ENCODE results near the gene SUB1. TPM values are rescaled to one million over a fixed set of nuclear protein-coding genes. Genes with fewer than 3 reads are reported as not detected.
"Not testable (repeated sequence)": the region's sequence is repeated elsewhere in the genome, so short reads cannot be mapped to it uniquely, and the experiment has no call there.

Gene SUB1
- total RNA-seq, 3 donors from 2014 or later (not counting 1 experiment from before 2014, with no cell fraction given), result 330 to 352 (median 338) TPM

- Mint-ChIP-seq H3K27me3 (ENCODE audit: low read depth in 2 of 2) (peaks cover 0 to 5% of the 10 kb centered on the region in 2 donors), H3K36me3 (no peaks in the 10 kb centered on the region), H3K9me3 (no peaks in the 10 kb centered on the region), H3K4me3 (no peak overlapping the region), H3K4me1 (no peaks in the 10 kb centered on the region), H3K27ac (no peak overlapping the region)
- ATAC-seq (no peak), DNase-seq (no peak)
- intact Hi-C loops (cut with micrococcal nuclease), result no loop called here
- H3K36me3 ChIP-seq (ENCODE audit: control insufficient read depth, insufficient read depth, low read length), result no peaks in the 10 kb centered on the region
- H3K27ac ChIP-seq (ENCODE audit: low read length), result no peak overlapping the region
- peaks cover 12% of the 10 kb centered on the region for H3K4me1 ChIP-seq (ENCODE audit: control insufficient read depth, insufficient read depth, low read length)
- no peak for TF ChIP-seq CTCF (IDR thresholded peaks at IDR 0.05)
- no peaks in the 10 kb centered on the region for H3K9me3 ChIP-seq (ENCODE audit: control insufficient read depth, insufficient read depth, low read length)
- no peaks in the 10 kb centered on the region for H3K27me3 ChIP-seq (ENCODE audit: control insufficient read depth, insufficient read depth, low read length)
- 95% methylated on average over 8 of the region's 8 CpGs for WGBS (ENCODE audit: insufficient coverage)
- no peak overlapping the region for H3K4me3 ChIP-seq (ENCODE audit: low read length)
Measured at GRCh38 chr5:32543291-32543690, 42.1 kb upstream of the SUB1 start.

DNA sequence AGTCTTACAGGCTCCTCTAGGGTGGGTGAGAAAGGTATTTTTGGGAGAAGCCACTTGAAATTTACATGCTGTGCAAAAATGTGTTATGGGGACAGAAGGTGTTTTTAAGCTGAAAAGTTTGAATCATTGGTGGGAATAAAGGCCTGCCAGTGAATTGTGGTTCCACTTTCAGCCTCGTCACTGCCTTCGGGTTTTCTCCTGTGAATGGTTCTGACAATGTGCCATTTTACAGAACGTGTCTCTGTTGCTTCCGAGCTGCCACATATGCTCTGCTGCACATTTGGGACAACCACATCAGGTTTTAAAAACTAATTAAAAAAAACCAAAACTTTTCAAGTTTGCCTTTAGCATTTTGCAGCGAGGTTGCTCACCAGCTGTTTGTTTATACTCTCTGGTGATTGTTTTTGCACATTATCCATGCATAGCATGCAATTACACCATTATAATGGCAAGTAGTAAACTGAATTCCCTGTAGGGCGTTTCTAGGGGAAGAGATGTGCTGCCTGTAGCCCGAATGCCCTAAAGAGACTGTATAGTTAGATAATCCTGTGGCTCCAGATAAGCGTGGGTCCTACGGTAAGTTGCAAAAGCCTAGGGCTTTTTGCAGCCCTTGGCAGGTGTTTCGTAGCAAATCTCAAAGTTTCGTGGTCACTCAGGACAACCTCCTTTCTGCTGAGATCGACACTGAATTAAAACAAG lies 40.1 kb upstream of the SUB1 start:
- Histone ChIP-seq H3K9me3 (ENCODE audit: control insufficient read depth, insufficient read depth, low read length) (no peaks in the 10 kb centered on the region), H3K27me3 (ENCODE audit: control insufficient read depth, insufficient read depth, low read length) (no peaks in the 10 kb centered on the region), H3K4me3 (ENCODE audit: low read length) (no peak overlapping the region), H3K27ac (ENCODE audit: low read length) (no peak overlapping the region), H3K4me1 (ENCODE audit: control insufficient read depth, insufficient read depth, low read length) (peaks cover 6% of the 10 kb centered on the region), H3K36me3 (ENCODE audit: control insufficient read depth, insufficient read depth, low read length) (no peaks in the 10 kb centered on the region)
- no peak for DNase-seq
- intact Hi-C loops (cut with micrococcal nuclease), result no loop called here
- TF ChIP-seq CTCF (IDR thresholded peaks at IDR 0.05), result no peak
- H3K4me1 Mint-ChIP-seq, result no peaks in the 10 kb centered on the region
- peaks cover 0 to 3% of the 10 kb centered on the region in 2 donors for H3K27me3 Mint-ChIP-seq (ENCODE audit: low read depth in 2 of 2)
- WGBS (ENCODE audit: insufficient coverage), result 83% methylated on average over 12 of the region's 12 CpGs
- ATAC-seq, result no peak
- no peak overlapping the region for H3K27ac Mint-ChIP-seq
- no peaks in the 10 kb centered on the region for H3K9me3 Mint-ChIP-seq
- no peaks in the 10 kb centered on the region for H3K36me3 Mint-ChIP-seq
- no peak overlapping the region for H3K4me3 Mint-ChIP-seq

GRCh38 chr5:32551194-32551593 lies 34.2 kb upstream of the SUB1 start:
- Histone ChIP-seq H3K27me3 (ENCODE audit: control insufficient read depth, insufficient read depth, low read length) (no peaks in the 10 kb centered on the region), H3K36me3 (ENCODE audit: control insufficient read depth, insufficient read depth, low read length) (no peaks in the 10 kb centered on the region), H3K27ac (ENCODE audit: low read length) (no peak overlapping the region), H3K9me3 (ENCODE audit: control insufficient read depth, insufficient read depth, low read length) (no peaks in the 10 kb centered on the region), H3K4me1 (ENCODE audit: control insufficient read depth, insufficient read depth, low read length) (no peaks in the 10 kb centered on the region), H3K4me3 (ENCODE audit: low read length) (no peak overlapping the region)
- whole genome bisulfite sequencing (ENCODE audit: insufficient coverage), result 88% methylated on average over 3 of the region's 3 CpGs
- DNase-seq (no peak), ATAC-seq (no peak)
- Mint-ChIP-seq H3K9me3 (peaks cover 0 to 3% of the 10 kb centered on the region in 2 donors), H3K27me3 (ENCODE audit: low read depth in 2 of 2) (peaks cover 0 to 4% of the 10 kb centered on the region in 2 donors), H3K4me3 (no peak overlapping the region), H3K36me3 (no peaks in the 10 kb centered on the region), H3K27ac (no peak overlapping the region), H3K4me1 (no peaks in the 10 kb centered on the region)
- TF ChIP-seq CTCF (IDR thresholded peaks at IDR 0.05), result no peak
- intact Hi-C loops (cut with micrococcal nuclease), result no loop called here

GRCh38 chr5:32551865-32552264 lies 33.5 kb upstream of the SUB1 start:
- Mint-ChIP-seq H3K27me3 (ENCODE audit: low read depth in 2 of 2) (peaks cover 0 to 4% of the 10 kb centered on the region in 2 donors), H3K4me1 (no peaks in the 10 kb centered on the region), H3K36me3 (no peaks in the 10 kb centered on the region), H3K9me3 (peaks cover 0 to 3% of the 10 kb centered on the region in 2 donors), H3K4me3 (no peak overlapping the region), H3K27ac (no peak overlapping the region)
- Histone ChIP-seq H3K4me3 (ENCODE audit: low read length) (no peak overlapping the region), H3K27ac (ENCODE audit: low read length) (no peak overlapping the region), H3K9me3 (ENCODE audit: control insufficient read depth, insufficient read depth, low read length) (no peaks in the 10 kb centered on the region), H3K36me3 (ENCODE audit: control insufficient read depth, insufficient read depth, low read length) (no peaks in the 10 kb centered on the region), H3K4me1 (ENCODE audit: control insufficient read depth, insufficient read depth, low read length) (no peaks in the 10 kb centered on the region), H3K27me3 (ENCODE audit: control insufficient read depth, insufficient read depth, low read length) (no peaks in the 10 kb centered on the region)
- DNase-seq, result no peak
- no peak for ATAC-seq
- intact Hi-C loops (cut with micrococcal nuclease), result no loop called here
- no peak for TF ChIP-seq CTCF (IDR thresholded peaks at IDR 0.05)
- 100% methylated on average over 2 of the region's 2 CpGs for WGBS (ENCODE audit: insufficient coverage)

- H3K9me3 Mint-ChIP-seq; intact Hi-C loops (cut with micrococcal nuclease); DNase-seq; H3K4me3 Mint-ChIP-seq; H3K27ac ChIP-seq (ENCODE audit: low read length); ATAC-seq; H3K9me3 ChIP-seq (ENCODE audit: control insufficient read depth, insufficient read depth, low read length); H3K36me3 Mint-ChIP-seq; H3K27ac Mint-ChIP-seq; H3K4me1 Mint-ChIP-seq; H3K4me1 ChIP-seq (ENCODE audit: control insufficient read depth, insufficient read depth, low read length); H3K4me3 ChIP-seq (ENCODE audit: low read length); H3K27me3 ChIP-seq (ENCODE audit: control insufficient read depth, insufficient read depth, low read length); H3K27me3 Mint-ChIP-seq (ENCODE audit: low read depth in 2 of 2); H3K36me3 ChIP-seq (ENCODE audit: control insufficient read depth, insufficient read depth, low read length): not testable (repeated sequence)
- 98% methylated on average over 6 of the region's 6 CpGs for WGBS (ENCODE audit: insufficient coverage)
Measured at GRCh38 chr5:32552491-32552890, 32.9 kb upstream of the SUB1 start.
